Measurements from ENCODE around the gene HOXC6.
A peak's percentile ranks its signal among the peaks of the same experiment; 100 is the strongest.

The HOXC6 gene

GRCh38 chr12:54028314-54029201 is at the start of gene HOXC6:
Gene HOXC6 (plus strand): TSS chr12:54028440. CDS start chr12:54028522, 82 bp downstream.
- ATAC-seq, result peak; percentile 76
- TF ChIP-seq CREB5 (CRISPR knock-in tag; IDR thresholded peaks at IDR 0.05; ENCODE audit: low read depth) (no peak), PATZ1 (CRISPR knock-in tag; IDR thresholded peaks at IDR 0.05; ENCODE audit: borderline replicate concordance) (no peak), TOX (CRISPR knock-in tag; IDR thresholded peaks at IDR 0.05; ENCODE audit: borderline replicate concordance) (no peak), ZFP3 (CRISPR knock-in tag; IDR thresholded peaks at IDR 0.05) (no peak), CSDC2 (CRISPR knock-in tag; IDR thresholded peaks at IDR 0.05) (no peak), ZNF565 (CRISPR knock-in tag; conservative IDR thresholded peaks at IDR 0.05; ENCODE audit: low read depth) (no peak), ISL1 (CRISPR knock-in tag; IDR thresholded peaks at IDR 0.05) (no peak), TSHZ2 (CRISPR knock-in tag; IDR thresholded peaks at IDR 0.05) (no peak), OSR1 (CRISPR knock-in tag; IDR thresholded peaks at IDR 0.05) (no peak)

GRCh38 chr12:53978477-53979356 is 49.5 kb upstream of the HOXC6 start:
- TF ChIP-seq CREB5 (CRISPR knock-in tag; IDR thresholded peaks at IDR 0.05; ENCODE audit: low read depth) (no peak), OSR1 (CRISPR knock-in tag; IDR thresholded peaks at IDR 0.05) (no peak), PPARA (CRISPR knock-in tag; IDR thresholded peaks at IDR 0.05; ENCODE audit: borderline replicate concordance) (no peak), CSDC2 (CRISPR knock-in tag; IDR thresholded peaks at IDR 0.05) (no peak), ARNTL (CRISPR knock-in tag; IDR thresholded peaks at IDR 0.05; ENCODE audit: borderline replicate concordance, low read depth) (no peak), ZNF70 (CRISPR knock-in tag; IDR thresholded peaks at IDR 0.05) (no peak)
- ATAC-seq, result no peak

GRCh38 chr12:53980104-53980801 is 48.0 kb upstream of the HOXC6 start:
- ATAC-seq, result no peak
- TF ChIP-seq RARB (CRISPR knock-in tag; IDR thresholded peaks at IDR 0.05), result no peak
- TF ChIP-seq ZNF70 (CRISPR knock-in tag; IDR thresholded peaks at IDR 0.05), result no peak
- no peak for TF ChIP-seq ZFP3 (CRISPR knock-in tag; IDR thresholded peaks at IDR 0.05)
- TF ChIP-seq BACH2 (CRISPR knock-in tag; IDR thresholded peaks at IDR 0.05; ENCODE audit: borderline replicate concordance), result no peak
- TF ChIP-seq TOX (CRISPR knock-in tag; IDR thresholded peaks at IDR 0.05; ENCODE audit: borderline replicate concordance), result no peak
- no peak for TF ChIP-seq ZFP30 (CRISPR knock-in tag; IDR thresholded peaks at IDR 0.05)
- TF ChIP-seq SNAI2 (CRISPR knock-in tag; IDR thresholded peaks at IDR 0.05), result no peak
- no peak for TF ChIP-seq OSR1 (CRISPR knock-in tag; IDR thresholded peaks at IDR 0.05)
- TF ChIP-seq CSRNP3 (CRISPR knock-in tag; IDR thresholded peaks at IDR 0.05), result no peak
- TF ChIP-seq ZC3H10 (CRISPR knock-in tag; IDR thresholded peaks at IDR 0.05), result no peak
- TF ChIP-seq ZNF565 (CRISPR knock-in tag; conservative IDR thresholded peaks at IDR 0.05; ENCODE audit: low read depth), result no peak
- no peak for TF ChIP-seq ZNF8 (CRISPR knock-in tag; IDR thresholded peaks at IDR 0.05)
- no peak for TF ChIP-seq GLIS3 (CRISPR knock-in tag; IDR thresholded peaks at IDR 0.05)
- no peak for TF ChIP-seq ESRRG (CRISPR knock-in tag; IDR thresholded peaks at IDR 0.05)
- TF ChIP-seq TSHZ2 (CRISPR knock-in tag; IDR thresholded peaks at IDR 0.05), result no peak

Measured in SK-N-SH treated with all-trans-retinoic acid at 6 μM for 48 hours (cell line).